Loucy (cell line): ENCODE data around the gene WDR93.

Experiments
- EZH2phosphoT487 ChIP-seq: fragments of 200-600 bp; IDR thresholded peaks from 2 replicates; pipeline ENCODE4 v1.6.1; 2018; ENCODE audit warnings: antibody characterized with exemption, mild to moderate bottlenecking, moderate library complexity, borderline replicate concordance
- TF ChIP-seq, protein P1 (sequence below): fragments of 200-600 bp; sonication (generic); conservative IDR thresholded peaks from 2 replicates; pipeline ENCODE4 v1.5.1; 2014; ENCODE audit warnings: mild to moderate bottlenecking, antibody characterized with exemption, low read length

- TF ChIP-seq, protein P1, sequence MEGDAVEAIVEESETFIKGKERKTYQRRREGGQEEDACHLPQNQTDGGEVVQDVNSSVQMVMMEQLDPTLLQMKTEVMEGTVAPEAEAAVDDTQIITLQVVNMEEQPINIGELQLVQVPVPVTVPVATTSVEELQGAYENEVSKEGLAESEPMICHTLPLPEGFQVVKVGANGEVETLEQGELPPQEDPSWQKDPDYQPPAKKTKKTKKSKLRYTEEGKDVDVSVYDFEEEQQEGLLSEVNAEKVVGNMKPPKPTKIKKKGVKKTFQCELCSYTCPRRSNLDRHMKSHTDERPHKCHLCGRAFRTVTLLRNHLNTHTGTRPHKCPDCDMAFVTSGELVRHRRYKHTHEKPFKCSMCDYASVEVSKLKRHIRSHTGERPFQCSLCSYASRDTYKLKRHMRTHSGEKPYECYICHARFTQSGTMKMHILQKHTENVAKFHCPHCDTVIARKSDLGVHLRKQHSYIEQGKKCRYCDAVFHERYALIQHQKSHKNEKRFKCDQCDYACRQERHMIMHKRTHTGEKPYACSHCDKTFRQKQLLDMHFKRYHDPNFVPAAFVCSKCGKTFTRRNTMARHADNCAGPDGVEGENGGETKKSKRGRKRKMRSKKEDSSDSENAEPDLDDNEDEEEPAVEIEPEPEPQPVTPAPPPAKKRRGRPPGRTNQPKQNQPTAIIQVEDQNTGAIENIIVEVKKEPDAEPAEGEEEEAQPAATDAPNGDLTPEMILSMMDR, result no peak
- no peak for TF ChIP-seq EZH2phosphoT487
Observed at GRCh38 chr15:89649013-89649625, 41.5 kb upstream of the WDR93 start.
